GM21825 (cell line): ENCODE measurements around the gene ENOX1.

Source experiments
- ATAC-seq: cut with Tn5 transposase; IDR thresholded peaks from one replicate; pipeline ENCODE4 v1.9.1; 2021; ENCODE audit warnings: mild to moderate bottlenecking, moderate library complexity; ENCODE audit not compliant: unreplicated experiment

ENOX1 gene

GRCh38 chr13:43492745-43493144 lies 294.0 kb downstream of the ENOX1 start:
- ATAC-seq, result no peak

GRCh38 chr13:43492311-43492710 lies 294.5 kb downstream of the ENOX1 start:
- no peak for ATAC-seq

- no peak for ATAC-seq
Measured at GRCh38 chr13:43489233-43489632, 297.5 kb downstream of the ENOX1 start.

- ATAC-seq, result no peak
Measured at GRCh38 chr13:43487885-43488284, 298.9 kb downstream of the ENOX1 start.

- no peak for ATAC-seq
Measured at GRCh38 chr13:43487461-43487860, 299.3 kb downstream of the ENOX1 start.

- ATAC-seq, result no peak
Measured at GRCh38 chr13:43484432-43485225, 302.1 kb downstream of the ENOX1 start.

- ATAC-seq, result no peak
Measured at GRCh38 chr13:43483930-43484329, 302.8 kb downstream of the ENOX1 start.

GRCh38 chr13:43482641-43483040 lies 304.1 kb downstream of the ENOX1 start:
- ATAC-seq, result no peak

- no peak for ATAC-seq
Measured at GRCh38 chr13:43482026-43482425, 304.7 kb downstream of the ENOX1 start.

GRCh38 chr13:43478902-43479301 lies 307.9 kb downstream of the ENOX1 start:
- ATAC-seq, result no peak

- no peak for ATAC-seq
Measured at GRCh38 chr13:43478211-43478610, 308.6 kb downstream of the ENOX1 start.

GRCh38 chr13:43475140-43475539 lies 311.6 kb downstream of the ENOX1 start:
- ATAC-seq, result no peak

GRCh38 chr13:43473437-43473836 lies 313.3 kb downstream of the ENOX1 start:
- ATAC-seq, result no peak

GRCh38 chr13:43472980-43473379 lies 313.8 kb downstream of the ENOX1 start:
- no peak for ATAC-seq

GRCh38 chr13:43472339-43472738 lies 314.4 kb downstream of the ENOX1 start:
- ATAC-seq, result no peak

- ATAC-seq, result no peak
Measured at GRCh38 chr13:43470610-43471009, 316.2 kb downstream of the ENOX1 start.

GRCh38 chr13:43469791-43470190 lies 317.0 kb downstream of the ENOX1 start:
- no peak for ATAC-seq

GRCh38 chr13:43464578-43465264 lies 322.1 kb downstream of the ENOX1 start:
- ATAC-seq, result no peak

- ATAC-seq, result no peak
Measured at GRCh38 chr13:43448605-43449336, 338.0 kb downstream of the ENOX1 start.

- ATAC-seq, result no peak
Measured at GRCh38 chr13:43446126-43446525, 340.6 kb downstream of the ENOX1 start.

GRCh38 chr13:43445668-43446067 lies 341.1 kb downstream of the ENOX1 start:
- no peak for ATAC-seq

GRCh38 chr13:43444081-43444480 lies 342.7 kb downstream of the ENOX1 start:
- ATAC-seq, result no peak
